ENCODE measurements around the gene LAMA4.

The LAMA4 gene

GRCh38 chr6:112253841-112254816 is at the start of gene LAMA4:
TSS of gene LAMA4 (minus strand) at chr6:112254567. CDS start at chr6:112254150, 417 bp downstream.
- DNase-seq, result no peak

GRCh38 chr6:112302142-112302705 is 47.9 kb upstream of the LAMA4 start:
- no peak for DNase-seq

- DNase-seq, result no peak
Observed at GRCh38 chr6:112300896-112301295, 46.5 kb upstream of the LAMA4 start.

- DNase-seq, result no peak
Observed at GRCh38 chr6:112298816-112299281, 44.5 kb upstream of the LAMA4 start.

GRCh38 chr6:112298021-112298745 is 43.8 kb upstream of the LAMA4 start:
- no peak for DNase-seq

- DNase-seq, result no peak
Observed at GRCh38 chr6:112296694-112297093, 42.3 kb upstream of the LAMA4 start.

GRCh38 chr6:112296122-112296521 is 41.8 kb upstream of the LAMA4 start:
- no peak for DNase-seq

GRCh38 chr6:112291161-112291762 is 36.9 kb upstream of the LAMA4 start:
- no peak for DNase-seq

GRCh38 chr6:112289038-112289566 is 34.7 kb upstream of the LAMA4 start:
- DNase-seq, result no peak

- no peak for DNase-seq
Observed at GRCh38 chr6:112288475-112288874, 34.1 kb upstream of the LAMA4 start.

- DNase-seq, result no peak
Observed at GRCh38 chr6:112287577-112288225, 33.3 kb upstream of the LAMA4 start.

GRCh38 chr6:112286500-112287144 is 32.3 kb upstream of the LAMA4 start:
- DNase-seq, result no peak

- DNase-seq, result no peak
Observed at GRCh38 chr6:112286010-112286409, 31.6 kb upstream of the LAMA4 start.

GRCh38 chr6:112284603-112285002 is 30.2 kb upstream of the LAMA4 start:
- DNase-seq, result no peak

- DNase-seq, result no peak
Observed at GRCh38 chr6:112283621-112284020, 29.3 kb upstream of the LAMA4 start.

- DNase-seq, result no peak
Observed at GRCh38 chr6:112281821-112282615, 27.7 kb upstream of the LAMA4 start.

GRCh38 chr6:112279031-112279935 is 24.9 kb upstream of the LAMA4 start:
- no peak for DNase-seq

- no peak for DNase-seq
Observed at GRCh38 chr6:112275365-112275764, 21.0 kb upstream of the LAMA4 start.

GRCh38 chr6:112274774-112275173 is 20.4 kb upstream of the LAMA4 start:
- no peak for DNase-seq

GRCh38 chr6:112272799-112273198 is 18.4 kb upstream of the LAMA4 start:
- DNase-seq, result no peak

Data from 8988T (cell line).